ENCODE measurements around the gene USP30.
"Not testable (repeated sequence)": the region's sequence is repeated elsewhere in the genome, so short reads cannot be mapped to it uniquely, and the experiment has no call there.

Gene USP30

GRCh38 chr12:109053382-109054123, 1.2 kb downstream of the USP30 start:
- peak; percentile 74 for DNase-seq

DNA sequence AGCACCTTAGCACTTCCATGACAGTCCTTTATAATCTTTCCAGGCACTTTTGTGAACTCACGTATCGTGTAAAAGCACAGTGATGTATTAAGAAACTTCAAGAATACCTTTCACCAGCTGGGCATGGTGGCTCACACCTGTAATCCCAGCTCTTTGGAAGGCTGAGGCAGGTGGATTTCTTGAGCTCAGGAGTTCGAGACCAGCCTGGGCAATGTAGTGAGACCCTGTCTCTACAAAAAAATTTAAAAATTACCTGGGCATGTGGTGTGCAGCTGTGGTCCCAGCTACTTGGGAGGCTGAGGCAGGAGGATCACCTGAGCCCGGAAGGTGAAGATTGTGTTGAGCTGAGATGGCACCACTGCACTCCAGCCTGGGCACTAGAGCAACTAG, 1.7 kb downstream of the USP30 start:
- DNase-seq, result not testable (repeated sequence)

- no peak for DNase-seq
Measured at GRCh38 chr12:109054520-109054919, 2.1 kb downstream of the USP30 start.

DNA sequence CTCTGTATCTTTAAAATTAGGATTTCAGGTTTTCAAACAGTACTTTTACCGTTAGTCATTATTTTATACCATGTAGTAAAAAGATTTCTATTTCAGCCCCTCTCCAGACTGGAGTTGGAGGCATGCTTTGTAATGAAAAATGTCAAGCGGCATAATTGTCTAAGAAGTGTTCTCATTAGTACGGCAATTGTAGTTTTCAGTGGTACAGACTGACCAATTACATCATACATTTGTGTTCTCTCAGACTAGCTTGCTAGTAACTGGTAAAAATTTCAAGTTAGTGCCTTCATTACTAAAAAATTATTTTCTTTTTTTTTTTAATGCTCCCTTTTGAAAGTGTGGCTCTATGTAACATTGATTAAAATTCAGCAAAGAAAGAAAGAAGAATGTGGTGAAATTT, 4.5 kb downstream of the USP30 start:
- no peak for DNase-seq

- DNase-seq, result no peak
Measured at GRCh38 chr12:109057376-109057775, 5.0 kb downstream of the USP30 start.

DNA sequence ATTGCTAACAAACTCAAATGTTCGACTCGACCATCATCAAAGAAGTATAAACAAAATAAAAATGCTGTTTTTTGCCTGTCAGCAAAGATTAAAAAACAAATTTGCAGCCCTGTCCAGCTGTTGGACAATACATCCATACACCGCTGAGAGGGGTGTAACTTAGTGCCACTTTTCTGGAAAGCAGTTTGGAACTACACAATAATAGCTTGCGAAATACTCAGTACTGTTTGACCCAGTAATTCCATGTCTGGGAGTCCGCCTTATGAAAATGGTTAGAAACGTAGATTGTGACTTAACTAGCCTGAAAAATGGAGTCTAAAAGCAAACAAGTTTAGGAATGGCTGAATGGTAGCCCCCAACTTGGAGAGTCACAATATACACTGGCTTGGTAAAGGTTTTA, 6.4 kb downstream of the USP30 start:
- no peak for DNase-seq

- no peak for DNase-seq
Measured at GRCh38 chr12:109064143-109064542, 11.8 kb downstream of the USP30 start.

DNA sequence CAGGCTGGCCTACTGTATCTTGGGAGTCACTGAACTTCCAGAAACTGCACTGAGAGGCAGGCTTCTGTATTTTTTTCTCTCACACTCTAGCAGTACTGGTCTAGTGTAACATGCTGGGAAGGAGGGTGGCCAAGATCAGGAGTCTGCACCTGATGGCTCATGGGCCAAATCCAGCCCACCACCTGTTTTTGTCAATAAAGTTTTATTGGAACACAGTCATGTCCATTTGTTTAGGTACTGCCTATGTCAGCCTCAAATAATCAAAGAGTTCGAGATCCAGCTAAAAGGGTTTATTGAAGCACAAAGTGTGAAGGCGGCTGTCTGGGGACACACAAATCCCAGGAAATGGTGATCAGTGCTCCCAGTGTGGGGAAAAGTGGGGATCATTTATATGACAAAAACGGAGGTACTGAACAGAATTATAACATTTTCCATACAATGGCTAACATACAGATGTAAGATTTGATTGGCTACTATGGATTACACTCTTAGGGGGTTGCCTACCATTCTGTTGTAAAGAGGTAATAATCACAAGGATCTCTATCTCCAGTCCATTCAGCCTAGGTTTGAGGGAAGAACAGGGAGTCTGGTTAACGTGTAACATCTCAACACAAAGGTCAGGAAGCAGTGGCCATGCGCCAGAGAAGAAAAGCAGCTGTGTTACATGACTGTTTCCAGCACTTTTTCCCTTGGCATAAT, 12.9 kb downstream of the USP30 start:
- no peak for DNase-seq

- no peak for DNase-seq
Measured at GRCh38 chr12:109065853-109066193, 13.4 kb downstream of the USP30 start.

GRCh38 chr12:109069307-109070271, 17.2 kb downstream of the USP30 start:
- DNase-seq, result no peak

GRCh38 chr12:109074866-109075265, 22.5 kb downstream of the USP30 start:
- no peak for DNase-seq

GRCh38 chr12:109082751-109083150, 30.4 kb downstream of the USP30 start:
- no peak for DNase-seq

DNA sequence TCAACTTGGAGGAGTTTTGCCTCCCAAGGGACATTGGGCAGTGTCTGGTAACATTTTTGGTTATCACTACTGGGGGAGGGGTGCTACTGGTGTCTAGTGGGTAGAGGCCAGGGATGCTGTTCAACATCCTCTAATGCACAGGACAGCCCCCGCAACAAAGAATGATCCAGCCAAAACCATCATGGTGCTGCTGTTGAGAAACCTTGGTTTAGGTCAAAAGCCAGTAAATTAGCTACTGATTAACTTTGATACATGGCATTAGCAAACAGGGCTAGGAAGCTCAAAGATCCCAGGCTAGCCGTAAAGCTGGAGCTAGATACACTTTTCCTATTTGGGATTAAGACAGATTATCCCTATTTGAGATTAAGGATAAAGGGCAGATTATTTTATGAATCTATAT, 32.0 kb downstream of the USP30 start:
- DNase-seq, result no peak

GRCh38 chr12:109085590-109085989, 33.2 kb downstream of the USP30 start:
- DNase-seq, result no peak

DNA sequence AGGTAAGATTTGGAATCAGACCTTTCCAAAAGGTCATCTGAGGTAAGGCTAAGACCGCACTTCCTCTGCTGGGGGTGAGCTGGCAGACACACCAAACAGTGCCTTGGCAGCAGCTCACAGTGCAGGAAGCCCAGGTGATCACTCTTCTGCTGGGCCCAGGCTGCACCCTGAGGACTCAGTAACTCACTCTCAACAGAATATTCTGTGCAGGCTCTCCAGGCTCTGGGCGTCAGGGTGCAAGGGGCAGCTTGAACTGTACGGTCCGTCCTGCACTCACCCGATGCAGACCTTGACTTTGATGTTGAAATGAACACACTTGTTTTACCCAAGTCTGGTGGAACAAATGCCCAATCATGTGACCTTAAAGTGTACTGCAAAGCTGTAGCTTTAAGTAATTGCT, 34.9 kb downstream of the USP30 start:
- no peak for DNase-seq

DNA sequence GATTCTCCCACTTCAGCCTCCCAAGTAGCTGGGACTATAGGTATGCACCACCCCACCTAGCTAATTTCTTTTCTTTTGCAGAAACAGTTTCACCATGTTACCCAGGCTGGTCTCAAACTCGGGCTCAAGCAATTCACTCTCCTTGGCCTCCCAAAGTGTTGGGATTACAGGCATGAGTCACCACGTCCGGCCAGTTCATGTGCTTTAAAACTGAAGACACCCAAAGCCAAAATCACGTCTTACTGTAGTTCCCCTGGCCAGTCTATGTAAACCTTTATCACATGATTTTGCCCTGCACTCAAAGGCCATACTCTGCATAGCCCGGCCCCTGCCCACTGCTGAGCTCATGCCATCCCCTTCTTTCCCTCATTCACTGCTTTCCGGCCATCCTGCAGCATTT, 36.4 kb downstream of the USP30 start:
- DNase-seq, result no peak

DNA sequence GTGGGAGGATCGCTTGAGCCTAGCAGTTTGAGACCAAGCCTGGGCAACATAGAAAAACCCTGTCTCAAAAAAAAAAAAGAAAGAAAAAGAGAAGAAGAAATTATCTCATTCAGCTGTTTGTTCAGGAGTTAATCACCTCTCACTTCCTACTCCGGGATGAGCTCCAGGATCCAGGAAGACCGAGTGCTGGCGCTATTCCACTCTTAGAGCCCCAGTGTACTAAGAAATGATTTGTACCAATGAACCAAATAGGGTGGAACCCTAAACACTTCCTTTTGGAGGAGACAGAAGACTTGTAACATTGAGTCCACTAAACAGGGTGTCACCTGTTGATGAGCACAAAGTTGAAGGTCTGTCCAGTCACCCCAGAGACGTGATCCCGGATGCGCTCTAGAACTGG, 37.3 kb downstream of the USP30 start:
- no peak for DNase-seq

DNA sequence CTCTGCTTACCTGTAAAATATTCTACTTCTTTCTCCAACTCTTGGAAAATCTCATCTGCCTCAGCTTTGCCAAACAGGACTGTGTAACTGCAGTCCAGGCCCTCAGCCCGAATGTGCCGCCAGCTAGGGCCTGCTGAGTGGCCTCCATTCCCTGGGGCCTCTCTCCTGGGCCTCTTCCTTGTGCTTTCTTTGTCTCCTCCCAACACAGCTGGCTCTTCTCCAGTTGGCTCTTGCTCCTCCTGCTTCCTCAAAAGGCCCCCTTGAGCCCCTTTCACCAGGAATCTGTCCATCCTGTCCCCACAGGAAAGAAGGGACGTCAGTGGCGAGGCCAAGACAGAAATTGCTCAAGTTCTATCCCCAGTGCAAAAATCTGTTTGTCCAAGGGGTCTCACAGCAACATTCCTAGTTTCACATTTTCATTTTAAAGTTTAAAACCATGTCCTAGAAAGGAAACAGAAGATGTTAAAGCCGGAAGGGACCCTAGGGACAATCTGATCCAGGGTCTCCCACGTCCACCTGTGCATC, 40.2 kb downstream of the USP30 start:
- DNase-seq, result no peak

DNA sequence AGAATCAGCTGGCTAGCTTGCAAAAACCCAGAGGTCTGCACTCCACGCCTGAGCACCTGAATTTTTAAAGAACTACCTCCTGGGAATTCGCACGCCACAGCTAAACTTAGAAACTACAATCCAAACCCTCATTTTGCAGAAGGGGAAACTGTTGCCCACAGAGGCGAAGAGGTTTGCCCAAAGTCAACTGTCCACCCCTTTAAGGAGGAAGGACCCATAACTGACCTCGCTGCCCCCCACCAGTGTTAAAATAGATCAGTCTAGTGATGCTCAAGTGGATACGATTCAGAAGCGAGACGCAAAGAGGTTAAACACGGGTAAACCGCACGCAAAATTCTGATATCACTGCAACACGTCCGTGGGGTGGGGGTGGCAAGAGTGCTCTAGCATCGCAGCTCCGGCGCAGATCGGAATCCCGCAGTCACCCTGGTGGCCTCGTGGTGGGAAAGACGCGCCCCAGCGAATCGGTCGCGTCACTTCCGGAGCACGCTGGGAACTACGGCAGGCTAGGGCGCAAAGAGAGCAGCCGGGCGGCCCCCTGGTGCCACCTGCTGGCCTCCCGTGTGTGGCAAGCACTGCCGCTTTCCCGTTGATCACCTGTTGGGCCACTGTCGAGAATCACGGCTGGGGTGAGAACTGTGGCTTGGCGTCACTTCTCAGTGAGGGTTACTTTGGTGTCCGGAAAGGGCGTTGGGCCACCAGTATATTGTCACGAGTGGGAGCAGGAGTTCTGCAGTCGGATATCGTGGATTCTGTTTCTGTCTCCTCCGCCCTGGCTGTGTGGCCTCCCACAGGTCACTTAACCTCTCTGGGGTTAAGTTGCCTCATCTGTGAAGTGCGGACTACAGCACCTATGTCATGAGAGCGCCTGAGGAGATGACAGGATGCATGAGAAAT, 40.9 kb downstream of the USP30 start, which contains the start of gene ALKBH2:
Gene ALKBH2, minus strand, starts transcription at position 451 of the 897 bp plus-strand sequence. CDS start 686 bp downstream, outside the sequence.
- peak; percentile 96 for DNase-seq

DNA sequence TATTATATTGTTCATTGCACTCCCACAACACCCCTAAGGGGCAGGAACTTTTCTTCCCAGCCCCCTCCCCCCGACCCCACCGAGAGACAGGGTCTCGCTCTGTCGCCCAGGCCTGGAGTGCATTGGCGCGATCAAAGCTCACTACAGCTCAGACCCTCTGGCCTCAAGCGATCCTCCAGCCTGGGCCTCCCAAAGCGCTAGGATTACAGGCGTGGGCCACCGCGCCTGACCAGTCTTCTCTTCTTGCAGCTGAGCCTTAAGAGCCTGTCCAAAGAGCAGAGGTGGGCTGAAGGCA, 44.7 kb downstream of the USP30 start:
- DNase-seq, result no peak

- peak; percentile 97 for DNase-seq
Measured at GRCh38 chr12:109097435-109098182, 45.2 kb downstream of the USP30 start, which contains the start of gene UNG. TSS of gene UNG (plus strand) at chr12:109097597. CDS start at chr12:109097680, 83 bp downstream.

Measured in CD4-positive, alpha-beta T cell treated with Interleukin-10 for 1 hour (primary cell).